Heart left ventricle (tissue), 13 donors: Measurements from ENCODE around the gene CDH23.

Experiments used
- POLR2A ChIP-seq, 2 donors: fragments of 450-650 bp; IDR thresholded peaks; one replicate each; pipeline ENCODE4 v1.6.1; 2017; ENCODE audit warnings: antibody characterized with exemption in 2 of 2, mild to moderate bottlenecking in 2 of 2, moderate library complexity in 2 of 2
- TF ChIP-seq, protein P1 (sequence below), 12 donors: fragments of 200-600 bp; sonication (generic) in 4 of 12; IDR thresholded peaks; one replicate each; pipeline versions ENCODE4 v1.5.0 to v1.8.0; 2018 to 2022; ENCODE audit warnings: antibody characterized with exemption in 12 of 12, mild to moderate bottlenecking in 5 of 12
- donor health status: ischemic (EF 13 %, LVEDD 7.1; RV severe dilation, severe dysfunction).
- donor health status: DM: no; HTN: yes; CAD: no.
- donor health status: DM: no; HTN: no; CAD: no.
- donor health status: ischemic (EF 25% LVEDD 6.9; RV normal size, moderate dysfunction).
- donor health status: ischemic (EF 25% LVEDD 5.7; RV mildly dilated, moderate dysfunction).
- donor health status: ischemic (EF 35%, LVEDD 5.7; RV mildly dilated, moderate dysfunction).
- donor health status: nonischemic (EF 11% LVEDD 7.7; RV severe dilation, severe dysfunction).
- donor health status: DM: yes; HTN: yes; CAD: no.
- donor health status: PGD.
- donor health status: ischemic (EF 29% LVEDD 5.4; RV normal size, mild dysfunction).
- donor health status: nonischemic (EF 23%, LVEDD 6.1; RV moderate dilation, normal function).

GRCh38 chr10:71774916-71775702 lies 378.4 kb downstream of the CDH23 start:
- TF ChIP-seq, protein P1, sequence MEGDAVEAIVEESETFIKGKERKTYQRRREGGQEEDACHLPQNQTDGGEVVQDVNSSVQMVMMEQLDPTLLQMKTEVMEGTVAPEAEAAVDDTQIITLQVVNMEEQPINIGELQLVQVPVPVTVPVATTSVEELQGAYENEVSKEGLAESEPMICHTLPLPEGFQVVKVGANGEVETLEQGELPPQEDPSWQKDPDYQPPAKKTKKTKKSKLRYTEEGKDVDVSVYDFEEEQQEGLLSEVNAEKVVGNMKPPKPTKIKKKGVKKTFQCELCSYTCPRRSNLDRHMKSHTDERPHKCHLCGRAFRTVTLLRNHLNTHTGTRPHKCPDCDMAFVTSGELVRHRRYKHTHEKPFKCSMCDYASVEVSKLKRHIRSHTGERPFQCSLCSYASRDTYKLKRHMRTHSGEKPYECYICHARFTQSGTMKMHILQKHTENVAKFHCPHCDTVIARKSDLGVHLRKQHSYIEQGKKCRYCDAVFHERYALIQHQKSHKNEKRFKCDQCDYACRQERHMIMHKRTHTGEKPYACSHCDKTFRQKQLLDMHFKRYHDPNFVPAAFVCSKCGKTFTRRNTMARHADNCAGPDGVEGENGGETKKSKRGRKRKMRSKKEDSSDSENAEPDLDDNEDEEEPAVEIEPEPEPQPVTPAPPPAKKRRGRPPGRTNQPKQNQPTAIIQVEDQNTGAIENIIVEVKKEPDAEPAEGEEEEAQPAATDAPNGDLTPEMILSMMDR (IDR thresholded peaks at IDR 0.05) = no peak
- no peak for TF ChIP-seq POLR2A (IDR thresholded peaks at IDR 0.05)
